Tibial nerve (tissue), 4 donors: ENCODE measurements around the gene OR6B2. TPM values are rescaled to one million over a fixed set of nuclear protein-coding genes. Genes with fewer than 3 reads are reported as not detected.
"Not testable (repeated sequence)": the region's sequence is repeated elsewhere in the genome, so short reads cannot be mapped to it uniquely, and the experiment has no call there.

Experiments used
- DNase-seq, 2 donors: peaks; one replicate each; pipeline ENCODE4 v3.0.0-alpha.2; 2019; ENCODE audit warnings: low spot score in 2 of 2
- H3K27ac ChIP-seq, 4 donors: fragments of 200-600 bp; sonication (generic) in 3 of 4; one replicate each; pipeline ENCODE4 v1.5.1; 2017 to 2019; ENCODE audit warnings: mild to moderate bottlenecking in 1 of 4
- H3K27me3 ChIP-seq, 2 donors: fragments of 200-600 bp; sonication (generic) in 1 of 2; one replicate each; pipeline versions ENCODE4 v1.5.1 to v1.6.0; 2017 to 2019
- H3K36me3 ChIP-seq, 3 donors: fragments of 200-600 bp; sonication (generic); one replicate each; pipeline ENCODE4 v1.5.1; 2018 to 2019
- H3K4me1 ChIP-seq, 4 donors: fragments of 200-600 bp; sonication (generic) in 3 of 4; one replicate each; pipeline ENCODE4 v1.5.1; 2017 to 2019
- H3K4me3 ChIP-seq, 4 donors: fragments of 200-600 bp; sonication (generic) in 3 of 4; one replicate each; pipeline ENCODE4 v1.5.1; 2017 to 2019; ENCODE audit warnings: mild to moderate bottlenecking in 1 of 4, moderate library complexity in 1 of 4
- H3K9me3 ChIP-seq, 4 donors: fragments of 200-600 bp; sonication (generic) in 3 of 4; one replicate each; pipeline ENCODE4 v1.5.1; 2017 to 2019
- CTCF ChIP-seq, 5 experiments: fragments of 200-600 bp in 3 of 5; fragments of 450-650 bp in 2 of 5; sonication (generic) in 3 of 5; IDR thresholded peaks; one replicate each; pipeline ENCODE4 v1.5.1; 2016 to 2019; ENCODE audit warnings: antibody characterized with exemption in 5 of 5, mild to moderate bottlenecking in 3 of 5, moderate library complexity in 2 of 5
- EP300 ChIP-seq, 2 donors: sonication (generic); formaldehyde crosslinking; IDR thresholded peaks; one replicate each; pipeline ENCODE4 v1.6.1; 2017; ENCODE audit warnings: antibody characterized with exemption in 2 of 2, mild to moderate bottlenecking in 1 of 2
- POLR2A ChIP-seq, 2 donors: fragments of 450-650 bp; IDR thresholded peaks; one replicate each; pipeline ENCODE4 v1.6.1; 2017; ENCODE audit warnings: antibody characterized with exemption in 2 of 2, mild to moderate bottlenecking in 2 of 2, moderate library complexity in 2 of 2
- WGBS, 2 donors: methylation state at CpG; one replicate each; pipeline ENCODE4 v1.1.5; 2018; 5-methylcytosine and 5-hydroxymethylcytosine counted together
- total RNA-seq, 4 donors: library from RNA; depleted of rRNA; stranded (reverse); fragments of >200 nt; gene quantifications; one replicate each; pipeline ENCODE4 v1.1.0, GENCODE V29; 2016

The OR6B2 gene
- total RNA-seq, 4 donors from 2014 or later = 2.7 to 5.7 (median 3.1) TPM

GRCh38 chr2:240050278-240050677 is 20.0 kb upstream of the OR6B2 start:
- no peaks in the 10 kb centered on the region for H3K36me3 ChIP-seq
- H3K27ac ChIP-seq = peak overlapping the region in 2 of 4 donors; percentile 80 to 81
- 76 to 81% methylated on average over 12 of the region's 12 CpGs for WGBS, 2 donors
- no peaks in the 10 kb centered on the region for H3K9me3 ChIP-seq
- peaks cover 0 to 28% (median 0%) of the 10 kb centered on the region in 4 donors for H3K4me1 ChIP-seq
- TF ChIP-seq EP300 (IDR thresholded peaks at IDR 0.05) (no peak), CTCF (IDR thresholded peaks at IDR 0.05) (no peak), POLR2A (IDR thresholded peaks at IDR 0.05) (no peak)
- peaks cover 0 to 23% of the 10 kb centered on the region in 2 donors for H3K27me3 ChIP-seq
- H3K4me3 ChIP-seq = no peak overlapping the region
- DNase-seq = no peak

- Histone ChIP-seq H3K9me3 (no peaks in the 10 kb centered on the region), H3K4me3 (no peak overlapping the region), H3K36me3 (no peaks in the 10 kb centered on the region), H3K4me1 (peaks cover 0 to 22% (median 0%) of the 10 kb centered on the region in 4 donors), H3K27ac (peak overlapping the region in 2 of 4 donors; percentile 80 to 81), H3K27me3 (peaks cover 0 to 14% of the 10 kb centered on the region in 2 donors)
- WGBS, 2 donors = 79 to 84% methylated on average over 8 to 9 of the region's 9 CpGs
- no peak for TF ChIP-seq EP300 (IDR thresholded peaks at IDR 0.05)
- TF ChIP-seq POLR2A (IDR thresholded peaks at IDR 0.05) = no peak
- TF ChIP-seq CTCF (IDR thresholded peaks at IDR 0.05) = no peak
- DNase-seq = no peak
Observed at GRCh38 chr2:240048237-240048636, 18.0 kb upstream of the OR6B2 start.

- DNase-seq = no peak
- WGBS, 2 donors = 81 to 85% methylated on average over 13 of the region's 13 CpGs
- peaks cover 0 to 7% of the 10 kb centered on the region in 2 donors for H3K27me3 ChIP-seq
- no peak overlapping the region for H3K27ac ChIP-seq
- TF ChIP-seq POLR2A (IDR thresholded peaks at IDR 0.05) (no peak), EP300 (IDR thresholded peaks at IDR 0.05) (no peak), CTCF (IDR thresholded peaks at IDR 0.05) (no peak)
- no peak overlapping the region for H3K4me3 ChIP-seq
- H3K36me3 ChIP-seq = no peaks in the 10 kb centered on the region
- peaks cover 0 to 1% (median 0%) of the 10 kb centered on the region in 4 donors for H3K4me1 ChIP-seq
- H3K9me3 ChIP-seq = no peaks in the 10 kb centered on the region
Observed at GRCh38 chr2:240045098-240045497, 14.9 kb upstream of the OR6B2 start.

GRCh38 chr2:240044096-240044495 is 13.9 kb upstream of the OR6B2 start:
- not testable (repeated sequence) for H3K36me3 ChIP-seq, H3K27me3 ChIP-seq, DNase-seq, H3K9me3 ChIP-seq, H3K27ac ChIP-seq, H3K4me1 ChIP-seq, H3K4me3 ChIP-seq
- WGBS, 2 donors = 61 to 72% methylated on average over 2 of the region's 2 CpGs

GRCh38 chr2:240043279-240043989 is 13.2 kb upstream of the OR6B2 start:
- Histone ChIP-seq H3K27me3 (peaks cover 0 to 9% of the 10 kb centered on the region in 2 donors), H3K4me3 (no peak overlapping the region), H3K27ac (no peak overlapping the region), H3K36me3 (no peaks in the 10 kb centered on the region), H3K4me1 (no peaks in the 10 kb centered on the region), H3K9me3 (no peaks in the 10 kb centered on the region)
- 80 to 85% methylated on average over 19 of the region's 21 CpGs for WGBS, 2 donors
- TF ChIP-seq CTCF (IDR thresholded peaks at IDR 0.05) (no peak), EP300 (IDR thresholded peaks at IDR 0.05) (no peak), POLR2A (IDR thresholded peaks at IDR 0.05) (no peak)
- DNase-seq = no peak
